Measurements from ENCODE around the gene DPEP2. TPM values are rescaled to one million over a fixed set of nuclear protein-coding genes. Genes with fewer than 3 reads are reported as not detected.

Gene DPEP2
- total and polyA plus RNA-seq, 2 of the 13 experiments (the other 11 are each of a cell fraction or from before 2014, with no cell fraction given): 0.18 TPM; not detected in 1

- TF ChIP-seq E2F1 (CRISPR knock-in tag; IDR thresholded peaks at IDR 0.05) (peak; percentile 87), CENPX (CRISPR knock-in tag; IDR thresholded peaks at IDR 0.05) (no peak), RELA (CRISPR knock-in tag; IDR thresholded peaks at IDR 0.05) (no peak), ZFP1 (CRISPR knock-in tag; IDR thresholded peaks at IDR 0.05) (no peak), ZKSCAN8 (CRISPR knock-in tag; IDR thresholded peaks at IDR 0.05; ENCODE audit: borderline replicate concordance) (peak; percentile 66; the same call in 1 of the 2 replicates), MTA1 (CRISPR knock-in tag; IDR thresholded peaks at IDR 0.05; ENCODE audit: borderline replicate concordance) (peak; percentile 71), ZBTB38 (CRISPR knock-in tag; IDR thresholded peaks at IDR 0.05) (peak; percentile 83), TFDP2 (CRISPR knock-in tag; IDR thresholded peaks at IDR 0.05) (peak; percentile 92), ZNF788 (CRISPR knock-in tag; IDR thresholded peaks at IDR 0.05; ENCODE audit: borderline replicate concordance) (peak; percentile 89; the same call in 1 of the 2 replicates), ZZZ3 (CRISPR knock-in tag; IDR thresholded peaks at IDR 0.05; ENCODE audit: borderline replicate concordance) (no peak), ZNF24 (IDR thresholded peaks at IDR 0.05) (peak; percentile 34; the same call in 1 of the 2 replicates), ERF (CRISPR knock-in tag; IDR thresholded peaks at IDR 0.05) (peak; percentile 89), MXD1 (CRISPR knock-in tag; IDR thresholded peaks at IDR 0.05) (peak; percentile 46), FLYWCH1 (CRISPR knock-in tag; IDR thresholded peaks at IDR 0.05) (no peak), ZNF496 (CRISPR knock-in tag; IDR thresholded peaks at IDR 0.05; ENCODE audit: insufficient replicate concordance) (no peak), ZNF782 (CRISPR knock-in tag; IDR thresholded peaks at IDR 0.05; ENCODE audit: borderline replicate concordance) (no peak), IKZF1 (IDR thresholded peaks at IDR 0.05) (no peak), EED (CRISPR knock-in tag; IDR thresholded peaks at IDR 0.05) (0 out of 2 replicates have a peak, but pooled peaks have one; percentile 38), POGZ (CRISPR knock-in tag; IDR thresholded peaks at IDR 0.05) (no peak)
- TF ChIP-seq, protein P1, sequence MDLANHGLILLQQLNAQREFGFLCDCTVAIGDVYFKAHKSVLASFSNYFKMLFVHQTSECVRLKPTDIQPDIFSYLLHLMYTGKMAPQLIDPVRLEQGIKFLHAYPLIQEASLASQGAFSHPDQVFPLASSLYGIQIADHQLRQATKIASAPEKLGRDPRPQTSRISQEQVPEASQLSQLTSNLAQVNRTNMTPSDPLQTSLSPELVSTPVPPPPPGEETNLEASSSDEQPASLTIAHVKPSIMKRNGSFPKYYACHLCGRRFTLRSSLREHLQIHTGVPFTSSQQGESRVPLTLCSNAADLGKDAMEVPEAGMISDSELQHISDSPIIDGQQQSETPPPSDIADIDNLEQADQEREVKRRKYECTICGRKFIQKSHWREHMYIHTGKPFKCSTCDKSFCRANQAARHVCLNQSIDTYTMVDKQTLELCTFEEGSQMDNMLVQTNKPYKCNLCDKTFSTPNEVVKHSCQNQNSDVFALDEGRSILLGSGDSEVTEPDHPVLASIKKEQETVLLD (CRISPR knock-in tag; IDR thresholded peaks at IDR 0.05; ENCODE audit: low read depth): no peak
- TF ChIP-seq, protein P2, sequence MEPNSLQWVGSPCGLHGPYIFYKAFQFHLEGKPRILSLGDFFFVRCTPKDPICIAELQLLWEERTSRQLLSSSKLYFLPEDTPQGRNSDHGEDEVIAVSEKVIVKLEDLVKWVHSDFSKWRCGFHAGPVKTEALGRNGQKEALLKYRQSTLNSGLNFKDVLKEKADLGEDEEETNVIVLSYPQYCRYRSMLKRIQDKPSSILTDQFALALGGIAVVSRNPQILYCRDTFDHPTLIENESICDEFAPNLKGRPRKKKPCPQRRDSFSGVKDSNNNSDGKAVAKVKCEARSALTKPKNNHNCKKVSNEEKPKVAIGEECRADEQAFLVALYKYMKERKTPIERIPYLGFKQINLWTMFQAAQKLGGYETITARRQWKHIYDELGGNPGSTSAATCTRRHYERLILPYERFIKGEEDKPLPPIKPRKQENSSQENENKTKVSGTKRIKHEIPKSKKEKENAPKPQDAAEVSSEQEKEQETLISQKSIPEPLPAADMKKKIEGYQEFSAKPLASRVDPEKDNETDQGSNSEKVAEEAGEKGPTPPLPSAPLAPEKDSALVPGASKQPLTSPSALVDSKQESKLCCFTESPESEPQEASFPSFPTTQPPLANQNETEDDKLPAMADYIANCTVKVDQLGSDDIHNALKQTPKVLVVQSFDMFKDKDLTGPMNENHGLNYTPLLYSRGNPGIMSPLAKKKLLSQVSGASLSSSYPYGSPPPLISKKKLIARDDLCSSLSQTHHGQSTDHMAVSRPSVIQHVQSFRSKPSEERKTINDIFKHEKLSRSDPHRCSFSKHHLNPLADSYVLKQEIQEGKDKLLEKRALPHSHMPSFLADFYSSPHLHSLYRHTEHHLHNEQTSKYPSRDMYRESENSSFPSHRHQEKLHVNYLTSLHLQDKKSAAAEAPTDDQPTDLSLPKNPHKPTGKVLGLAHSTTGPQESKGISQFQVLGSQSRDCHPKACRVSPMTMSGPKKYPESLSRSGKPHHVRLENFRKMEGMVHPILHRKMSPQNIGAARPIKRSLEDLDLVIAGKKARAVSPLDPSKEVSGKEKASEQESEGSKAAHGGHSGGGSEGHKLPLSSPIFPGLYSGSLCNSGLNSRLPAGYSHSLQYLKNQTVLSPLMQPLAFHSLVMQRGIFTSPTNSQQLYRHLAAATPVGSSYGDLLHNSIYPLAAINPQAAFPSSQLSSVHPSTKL (CRISPR knock-in tag; IDR thresholded peaks at IDR 0.05): peak; percentile 80
These were observed 5.9 kb downstream of the DPEP2 start (continued) for GRCh38 chr16:67993207-67994039.

Data from HepG2 (cell line).